ENCODE data around the gene SRGAP2B.
"Not testable (repeated sequence)": the region's sequence is repeated elsewhere in the genome, so short reads cannot be mapped to it uniquely, and the experiment has no call there.

Gene SRGAP2B

GRCh38 chr1:144889450-144890115 lies 205.5 kb downstream of the SRGAP2B start:
- DNase-seq, result not testable (repeated sequence)

- not testable (repeated sequence) for DNase-seq
These were observed 212.1 kb downstream of the SRGAP2B start for GRCh38 chr1:144883022-144883421.

- DNase-seq, result not testable (repeated sequence)
These were observed 212.8 kb downstream of the SRGAP2B start for GRCh38 chr1:144882343-144882742.

- not testable (repeated sequence) for DNase-seq
These were observed 236.5 kb downstream of the SRGAP2B start for GRCh38 chr1:144858607-144859006.

Data from activated CD4-positive, alpha-beta T cell treated with anti-CD3 and anti-CD28 coated beads, Interleukin-10, Interleukin-2, amounts not matched to agents 100 ng/mL and 50 ng/mL, durations not matched to agents 16 hours and 8 hours (primary cell).